GM19455 (cell line): ENCODE measurements around the gene CCDC85A.

Experiments
- ATAC-seq: cut with Tn5 transposase; IDR thresholded peaks from one replicate; pipeline ENCODE4 v1.9.1; 2021; ENCODE audit not compliant: unreplicated experiment

The CCDC85A gene

GRCh38 chr2:56234241-56234640, 50.5 kb downstream of the CCDC85A start:
- no peak for ATAC-seq

GRCh38 chr2:56239030-56239429, 55.2 kb downstream of the CCDC85A start:
- ATAC-seq, result no peak

- no peak for ATAC-seq
Observed at GRCh38 chr2:56239437-56239836, 55.6 kb downstream of the CCDC85A start.

GRCh38 chr2:56240210-56240609, 56.4 kb downstream of the CCDC85A start:
- no peak for ATAC-seq

- no peak for ATAC-seq
Observed at GRCh38 chr2:56244506-56244905, 60.7 kb downstream of the CCDC85A start.

GRCh38 chr2:56244911-56245530, 61.2 kb downstream of the CCDC85A start:
- no peak for ATAC-seq

- ATAC-seq, result no peak
Observed at GRCh38 chr2:56248965-56249742, 65.4 kb downstream of the CCDC85A start.

GRCh38 chr2:56250153-56250729, 66.5 kb downstream of the CCDC85A start:
- ATAC-seq, result no peak

- no peak for ATAC-seq
Observed at GRCh38 chr2:56260415-56260814, 76.6 kb downstream of the CCDC85A start.

- no peak for ATAC-seq
Observed at GRCh38 chr2:56262241-56262640, 78.5 kb downstream of the CCDC85A start.

GRCh38 chr2:56263876-56264275, 80.1 kb downstream of the CCDC85A start:
- no peak for ATAC-seq

GRCh38 chr2:56266761-56267414, 83.1 kb downstream of the CCDC85A start:
- no peak for ATAC-seq

- ATAC-seq, result no peak
Observed at GRCh38 chr2:56267415-56267788, 83.6 kb downstream of the CCDC85A start.

GRCh38 chr2:56268856-56269255, 85.1 kb downstream of the CCDC85A start:
- ATAC-seq, result no peak

- ATAC-seq, result no peak
Observed at GRCh38 chr2:56271275-56271674, 87.5 kb downstream of the CCDC85A start.

GRCh38 chr2:56285224-56285623, 101.4 kb downstream of the CCDC85A start:
- ATAC-seq, result no peak

GRCh38 chr2:56286936-56287335, 103.1 kb downstream of the CCDC85A start:
- ATAC-seq, result no peak

GRCh38 chr2:56287508-56287907, 103.7 kb downstream of the CCDC85A start:
- no peak for ATAC-seq

- ATAC-seq, result no peak
Observed at GRCh38 chr2:56287974-56288373, 104.2 kb downstream of the CCDC85A start.

- ATAC-seq, result no peak
Observed at GRCh38 chr2:56288838-56289580, 105.2 kb downstream of the CCDC85A start.

- no peak for ATAC-seq
Observed at GRCh38 chr2:56291711-56292110, 107.9 kb downstream of the CCDC85A start.
